CD4-positive, alpha-beta T cell treated with Interleukin-1 beta for 1 hour (primary cell): ENCODE data around the gene SMARCA4.
"Not testable (repeated sequence)": the region's sequence is repeated elsewhere in the genome, so short reads cannot be mapped to it uniquely, and the experiment has no call there.

Experiments
- DNase-seq, 2 donors: peaks; one replicate each; pipeline ENCODE4 v3.0.0-alpha.2; 2020 to 2022

Gene SMARCA4

GRCh38 chr19:10981252-10981895 is 20.5 kb downstream of the SMARCA4 start:
- DNase-seq = no peak

GRCh38 chr19:10983026-10983425 is 22.2 kb downstream of the SMARCA4 start:
- no peak for DNase-seq

GRCh38 chr19:10984166-10984735 is 23.4 kb downstream of the SMARCA4 start:
- DNase-seq = no peak

GRCh38 chr19:10985502-10985901 is 24.7 kb downstream of the SMARCA4 start:
- no peak for DNase-seq

- no peak for DNase-seq
Observed at GRCh38 chr19:10986301-10987127, 25.7 kb downstream of the SMARCA4 start.

GRCh38 chr19:10987571-10988297 is 26.9 kb downstream of the SMARCA4 start:
- DNase-seq = no peak

- DNase-seq = no peak
Observed at GRCh38 chr19:10988380-10988779, 27.6 kb downstream of the SMARCA4 start.

GRCh38 chr19:10988921-10989320 is 28.1 kb downstream of the SMARCA4 start:
- no peak for DNase-seq

- no peak for DNase-seq
Observed at GRCh38 chr19:10991076-10991475, 30.2 kb downstream of the SMARCA4 start.

- DNase-seq = no peak
Observed at GRCh38 chr19:10991521-10992081, 30.8 kb downstream of the SMARCA4 start.

- not testable (repeated sequence) for DNase-seq
Observed at GRCh38 chr19:10992174-10992573, 31.3 kb downstream of the SMARCA4 start.

GRCh38 chr19:10995926-10996600 is 35.2 kb downstream of the SMARCA4 start:
- no peak for DNase-seq

- DNase-seq = no peak
Observed at GRCh38 chr19:10998045-10998533, 37.3 kb downstream of the SMARCA4 start.

GRCh38 chr19:10998666-10999065 is 37.8 kb downstream of the SMARCA4 start:
- DNase-seq = no peak

- no peak for DNase-seq
Observed at GRCh38 chr19:11005521-11005920, 44.7 kb downstream of the SMARCA4 start.

GRCh38 chr19:11007385-11007784 is 46.6 kb downstream of the SMARCA4 start:
- no peak for DNase-seq

- no peak for DNase-seq
Observed at GRCh38 chr19:11007962-11008532, 47.2 kb downstream of the SMARCA4 start.

GRCh38 chr19:11010041-11010440 is 49.2 kb downstream of the SMARCA4 start:
- DNase-seq = no peak

GRCh38 chr19:11012507-11012906 is 51.7 kb downstream of the SMARCA4 start:
- no peak for DNase-seq

GRCh38 chr19:11013771-11014170 is 52.9 kb downstream of the SMARCA4 start:
- no peak for DNase-seq

- DNase-seq = no peak
Observed at GRCh38 chr19:11014403-11014911, 53.6 kb downstream of the SMARCA4 start.

- no peak for DNase-seq
Observed at GRCh38 chr19:11016631-11017030, 55.8 kb downstream of the SMARCA4 start.
